Spleen (tissue), 11 donors: Measurements from ENCODE around the gene APOL6. TPM values are rescaled to one million over a fixed set of nuclear protein-coding genes. Genes with fewer than 3 reads are reported as not detected.

Source experiments
- DNase-seq: peaks from one replicate; pipeline ENCODE4 v3.0.0-alpha.2; 2020
- H3K27ac ChIP-seq, 8 donors: fragments of 200-600 bp; sonication (generic) in 7 of 8; 1 replicate in 4 of 8; 2 replicates in 4 of 8; pipeline versions ENCODE4 v1.5.0 to v1.8.0; 2016 to 2021; ENCODE audit warnings: inconsistent platforms in 4 of 8, mild to moderate bottlenecking in 4 of 8, moderate library complexity in 1 of 8
- H3K27me3 ChIP-seq, 7 donors: fragments of 200-600 bp; sonication (generic) in 6 of 7; replicated peaks in 1 of 7; 1 replicate in 4 of 7; 2 replicates in 3 of 7; pipeline versions ENCODE4 v1.5.0 to v1.8.0; 2016 to 2021; ENCODE audit warnings: inconsistent platforms in 3 of 7, mild to moderate bottlenecking in 1 of 7
- H3K36me3 ChIP-seq, 6 donors: fragments of 200-600 bp; sonication (generic) in 5 of 6; 1 replicate in 4 of 6; 2 replicates in 2 of 6; pipeline versions ENCODE4 v1.5.0 to v1.8.0; 2016 to 2021; ENCODE audit warnings: inconsistent platforms in 2 of 6
- H3K4me1 ChIP-seq, 6 donors: fragments of 200-600 bp; sonication (generic) in 5 of 6; 1 replicate in 3 of 6; 2 replicates in 3 of 6; pipeline versions ENCODE4 v1.5.0 to v1.8.0; 2016 to 2021; ENCODE audit warnings: inconsistent platforms in 3 of 6
- H3K4me3 ChIP-seq, 8 donors: fragments of 200-600 bp; sonication (generic) in 7 of 8; 1 replicate in 4 of 8; 2 replicates in 4 of 8; pipeline versions ENCODE4 v1.5.0 to v1.8.0; 2016 to 2021; ENCODE audit warnings: inconsistent platforms in 4 of 8, mild to moderate bottlenecking in 4 of 8, moderate library complexity in 2 of 8
- H3K9me3 ChIP-seq, 8 donors: fragments of 200-600 bp; sonication (generic) in 7 of 8; 1 replicate in 4 of 8; 2 replicates in 4 of 8; pipeline versions ENCODE4 v1.5.0 to v1.8.0; 2016 to 2021; ENCODE audit warnings: inconsistent platforms in 4 of 8
- CTCF ChIP-seq, 11 experiments: fragments of 200-600 bp in 7 of 11; fragments of 450-650 bp in 4 of 11; sonication (generic) in 4 of 11; IDR thresholded peaks in 8 of 11; conservative IDR thresholded peaks in 3 of 11; 1 replicate in 7 of 11; 2 replicates in 4 of 11; pipeline versions ENCODE4 v1.4.0 to v1.8.0; 2016 to 2021; ENCODE audit warnings: antibody characterized with exemption in 11 of 11, inconsistent platforms in 4 of 11, mild to moderate bottlenecking in 1 of 11
- POLR2A ChIP-seq, 3 donors: fragments of 450-650 bp; IDR thresholded peaks; one replicate each; pipeline ENCODE4 v1.5.1; 2017; ENCODE audit warnings: antibody characterized with exemption in 3 of 3, mild to moderate bottlenecking in 1 of 3
- POLR2AphosphoS5 ChIP-seq, 3 donors: sonication (generic); formaldehyde crosslinking; IDR thresholded peaks; one replicate each; pipeline ENCODE4 v1.5.1; 2017; ENCODE audit warnings: antibody characterized with exemption in 3 of 3
- WGBS, 5 donors: extraction: QIAGEN DNeasy Blood & Tissue Kit in 3 of 5; methylation state at CpG; one replicate each; pipeline versions ENCODE4 v1.1.5 to v1.1.7; 2013 to 2018; 5-methylcytosine and 5-hydroxymethylcytosine counted together
- intact Hi-C: fragments of 100-400 bp; cut with DNase I; formaldehyde crosslinking; loops from one replicate; pipeline ENCODE4 v1.15.0; 2023; ENCODE audit warnings: low total_unique reads
- polyA plus RNA-seq, 3 donors: library from polyadenylated mRNA; stranded (reverse); fragments of 200-250 nt; gene quantifications; one replicate each; pipeline ENCODE4 v1.2.1, GENCODE V29; 2013
- total RNA-seq, 7 donors: library from RNA; depleted of rRNA in 3 of 7; stranded (reverse); fragments of >200 nt in 3 of 7; fragmentation: NEBNext Ultra II Directional in 4 of 7; extraction: Animal tissue kit (Norgen Biotek cat#: 25700) in 4 of 7; gene quantifications; one replicate each; pipeline versions ENCODE4 v1.1.0 to v1.2.1, GENCODE V29; 2016 to 2021
- donor health status: healthy with polysubstance abuse.
- donor health status: DM: no; HTN: no; CAD: no; lungs with moderate emphysema.
- donor health status: DM: no; HTN: no; CAD: no.
- donor health status: Bipolar disorder and iron deficiency.
- donor health status: healthy.
- donor health status: DM: no; HTN: no; CAD: no.
- donor health status: DM: yes; HTN: yes; CAD: no.

The APOL6 gene
- total and polyA plus RNA-seq, 10 donors: 4.4 to 48.1 (median 37.3) TPM

- intact Hi-C loops: no loop called here
- TF ChIP-seq POLR2A (IDR thresholded peaks at IDR 0.05): no peak
- no peak for TF ChIP-seq POLR2AphosphoS5 (IDR thresholded peaks at IDR 0.05)
- no peak for TF ChIP-seq CTCF (IDR thresholded peaks at IDR 0.05 in 8 of 11, conservative IDR thresholded peaks at IDR 0.05 in 3 of 11)
Measured at GRCh38 chr22:35601013-35601580, 47.1 kb upstream of the APOL6 start.

GRCh38 chr22:35601743-35602615 is 46.3 kb upstream of the APOL6 start:
- Histone ChIP-seq H3K9me3 (no peaks in the 10 kb centered on the region), H3K36me3 (no peaks in the 10 kb centered on the region), H3K4me3 (no peak overlapping the region), H3K4me1 (peaks cover 0 to 10% (median 0%) of the 10 kb centered on the region in 6 donors), H3K27ac (peak overlapping the region in 1 of 8 donors; percentile 10), H3K27me3 (peaks cover 0 to 16% (median 0%) of the 10 kb centered on the region in 7 donors)
- WGBS, 5 donors: 54 to 69% (median 61%) methylated on average over 9 of the region's 9 CpGs
- TF ChIP-seq POLR2AphosphoS5 (IDR thresholded peaks at IDR 0.05): no peak
- no peak for TF ChIP-seq POLR2A (IDR thresholded peaks at IDR 0.05)
- no peak for TF ChIP-seq CTCF (IDR thresholded peaks at IDR 0.05 in 8 of 11, conservative IDR thresholded peaks at IDR 0.05 in 3 of 11)
- intact Hi-C loops: no loop called here
- no peak for DNase-seq

More at GRCh38 chr22:35601013-35601580, 47.1 kb upstream of the APOL6 start:
- Histone ChIP-seq H3K27me3 (peaks cover 0 to 7% (median 0%) of the 10 kb centered on the region in 7 donors), H3K4me1 (peaks cover 0 to 10% (median 0%) of the 10 kb centered on the region in 6 donors), H3K4me3 (no peak overlapping the region), H3K27ac (no peak overlapping the region), H3K9me3 (no peaks in the 10 kb centered on the region), H3K36me3 (no peaks in the 10 kb centered on the region)
- WGBS, 5 donors: 90 to 98% (median 95%) methylated on average over 5 of the region's 5 CpGs
- no peak for DNase-seq

- H3K27me3 ChIP-seq: peaks cover 0 to 29% (median 4%) of the 10 kb centered on the region in 7 donors
- WGBS, 5 donors: 43 to 55% (median 49%) methylated on average over 9 of the region's 9 CpGs
- peaks cover 0 to 10% (median 0%) of the 10 kb centered on the region in 6 donors for H3K4me1 ChIP-seq
- H3K27ac ChIP-seq: no peak overlapping the region
- intact Hi-C loops: no loop called here
- H3K4me3 ChIP-seq: no peak overlapping the region
- no peak for DNase-seq
- no peaks in the 10 kb centered on the region for H3K9me3 ChIP-seq
- no peak for TF ChIP-seq CTCF (IDR thresholded peaks at IDR 0.05 in 8 of 11, conservative IDR thresholded peaks at IDR 0.05 in 3 of 11)
- no peak for TF ChIP-seq POLR2AphosphoS5 (IDR thresholded peaks at IDR 0.05)
- TF ChIP-seq POLR2A (IDR thresholded peaks at IDR 0.05): no peak
- no peaks in the 10 kb centered on the region for H3K36me3 ChIP-seq
Measured at GRCh38 chr22:35604621-35605368, 43.5 kb upstream of the APOL6 start.
